ENCODE results near the gene TRAIP.

TRAIP gene

DNA sequence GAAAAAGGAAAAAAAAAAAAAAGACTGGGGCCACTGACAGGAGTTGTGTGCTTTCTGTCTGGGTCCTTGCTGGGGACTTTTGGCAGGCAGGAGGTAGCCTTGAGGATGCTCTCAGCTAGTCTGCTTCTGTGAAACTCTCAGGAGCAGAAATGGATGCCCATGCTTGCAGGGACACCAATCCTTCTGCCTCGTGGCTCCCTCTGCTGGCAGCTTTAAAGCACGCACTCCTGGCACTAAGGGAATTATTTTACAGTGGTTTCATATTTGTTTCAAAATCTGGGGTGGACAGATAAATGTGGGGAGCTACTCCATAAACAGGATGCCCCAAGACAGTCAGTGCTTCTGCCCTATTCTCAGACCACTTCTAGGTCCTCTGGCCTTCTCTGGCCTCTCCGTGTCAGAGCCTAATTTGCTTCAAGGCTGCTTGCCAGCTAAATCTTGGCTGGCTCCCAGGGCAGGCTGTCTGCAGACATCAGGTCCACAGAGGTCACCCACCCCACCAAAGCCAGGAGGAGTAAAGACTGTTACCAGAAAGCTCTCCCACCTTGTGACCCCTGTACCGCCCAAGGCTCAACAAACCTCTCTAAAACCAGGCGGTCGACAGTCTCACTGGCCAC is 17.1 kb downstream of the TRAIP start:
- TF ChIP-seq CTCF (tag by site-specific recombination; IDR thresholded peaks at IDR 0.05), result peak; percentile 40; the same call in 1 of the 2 replicates
- TF ChIP-seq ZBTB17 (tag by site-specific recombination; IDR thresholded peaks at IDR 0.05), result peak; percentile 36; the same call in 1 of the 2 replicates
- peak; percentile 76 for TF ChIP-seq ZNF654 (tag by site-specific recombination; IDR thresholded peaks at IDR 0.05; ENCODE audit: low read depth)
- no peak for TF ChIP-seq ZBTB11 (tag by site-specific recombination; conservative IDR thresholded peaks at IDR 0.05; ENCODE audit: low read depth)
- peak; percentile 51 for TF ChIP-seq ZNF335 (tag by site-specific recombination; conservative IDR thresholded peaks at IDR 0.05)
- no peak for TF ChIP-seq RBAK (tag by site-specific recombination; IDR thresholded peaks at IDR 0.05)
- POLR2A ChIA-PET, result interaction anchor here (1.4 kb wide), 1 partner anchor 37 kb away, joined by 4 read pairs; the partner anchor contains the start of gene INKA1
- Histone ChIP-seq H3K36me3 (ENCODE audit: control insufficient read depth in 2 of 2, insufficient read depth in 1 of 2, low read length in 2 of 2) (peaks cover 4 to 84% of the 10 kb centered on the region in 2 experiments; a peak in 2 of 3 replicates), H3K4me1 (ENCODE audit: control insufficient read depth, insufficient read depth, low read length) (no peaks in the 10 kb centered on the region), H3K9me3 (ENCODE audit: control insufficient read depth, insufficient read depth, low read depth, low read length) (no peaks in the 10 kb centered on the region), H3K27ac (ENCODE audit: extremely low read depth, low read depth, low read length) (no peak overlapping the region), H3K4me3 (ENCODE audit: low read depth, low read length) (no peak overlapping the region)
- CTCF ChIA-PET, result interaction anchor here (0.6 to 4.6 kb wide), 38 partner anchors 8 to 589 kb away, joined by 3 to 36 read pairs (median 4); partner anchors contain the start of genes AMIGO3, CDHR4, INKA1 and TRAIP

GRCh38 chr3:49831341-49831740 is 25.0 kb downstream of the TRAIP start:
- H3K4me1 ChIP-seq (ENCODE audit: control insufficient read depth, insufficient read depth, low read length), result no peaks in the 10 kb centered on the region
- CTCF ChIA-PET, result no interaction called here
- no peak for TF ChIP-seq CTCF (tag by site-specific recombination; IDR thresholded peaks at IDR 0.05)
- no peak for TF ChIP-seq ZNF311 (tag by site-specific recombination; IDR thresholded peaks at IDR 0.05; ENCODE audit: borderline replicate concordance)
- no peak for TF ChIP-seq ZNF114 (tag by site-specific recombination; IDR thresholded peaks at IDR 0.05)
- no peak for TF ChIP-seq SETDB1 (IDR thresholded peaks at IDR 0.05; ENCODE audit: insufficient read length, low read length)
- TF ChIP-seq ZNF157 (tag by site-specific recombination; IDR thresholded peaks at IDR 0.05), result no peak
- no peak for TF ChIP-seq TCF7L2 (IDR thresholded peaks at IDR 0.05; ENCODE audit: borderline replicate concordance, low read depth, low read length)
- TF ChIP-seq ZNF169 (tag by site-specific recombination; IDR thresholded peaks at IDR 0.05), result no peak
- no peak for TF ChIP-seq ZNF155 (tag by site-specific recombination; IDR thresholded peaks at IDR 0.05)
- TF ChIP-seq BCL11B (tag by site-specific recombination; IDR thresholded peaks at IDR 0.05; ENCODE audit: low read depth), result no peak
- no peak for TF ChIP-seq ZNF138 (tag by site-specific recombination; IDR thresholded peaks at IDR 0.05; ENCODE audit: borderline replicate concordance)
- TF ChIP-seq REPIN1 (tag by site-specific recombination; IDR thresholded peaks at IDR 0.05; ENCODE audit: low read depth), result no peak
- no peak for TF ChIP-seq ZNF600 (tag by site-specific recombination; IDR thresholded peaks at IDR 0.05)
- no peak for TF ChIP-seq ZNF146 (tag by site-specific recombination; IDR thresholded peaks at IDR 0.05)
- no peak for TF ChIP-seq ZNF677 (tag by site-specific recombination; IDR thresholded peaks at IDR 0.05)
- H3K36me3 ChIP-seq (ENCODE audit: control insufficient read depth in 2 of 2, insufficient read depth in 1 of 2, low read length in 2 of 2), result peaks cover 4 to 70% of the 10 kb centered on the region in 2 experiments; a peak in 2 of 3 replicates
- POLR2A ChIA-PET, result no interaction called here
- H3K27ac ChIP-seq (ENCODE audit: extremely low read depth, low read depth, low read length), result no peak overlapping the region
- no peak overlapping the region for H3K4me3 ChIP-seq (ENCODE audit: low read depth, low read length)
- no peaks in the 10 kb centered on the region for H3K9me3 ChIP-seq (ENCODE audit: control insufficient read depth, insufficient read depth, low read depth, low read length)
